SU-DHL-6 (cell line): ENCODE data around the gene CSPG4.

Experiments
- EZH2phosphoT487 ChIP-seq: fragments of 200-600 bp; sonication (generic), shearing (Covaris generic); conservative IDR thresholded peaks from 2 replicates; pipeline ENCODE4 v1.6.1; 2018; ENCODE audit warnings: mild to moderate bottlenecking, antibody characterized with exemption, low read length, moderate library complexity, mixed read lengths
- TF ChIP-seq, protein P1 (sequence below): fragments of 200-600 bp; sonication (generic); IDR thresholded peaks from one replicate; pipeline ENCODE4 v1.5.1; 2017; ENCODE audit warnings: antibody characterized with exemption, mild to moderate bottlenecking, low read length, moderate library complexity; ENCODE audit not compliant: insufficient read depth, poor library complexity, severe bottlenecking

DNA sequence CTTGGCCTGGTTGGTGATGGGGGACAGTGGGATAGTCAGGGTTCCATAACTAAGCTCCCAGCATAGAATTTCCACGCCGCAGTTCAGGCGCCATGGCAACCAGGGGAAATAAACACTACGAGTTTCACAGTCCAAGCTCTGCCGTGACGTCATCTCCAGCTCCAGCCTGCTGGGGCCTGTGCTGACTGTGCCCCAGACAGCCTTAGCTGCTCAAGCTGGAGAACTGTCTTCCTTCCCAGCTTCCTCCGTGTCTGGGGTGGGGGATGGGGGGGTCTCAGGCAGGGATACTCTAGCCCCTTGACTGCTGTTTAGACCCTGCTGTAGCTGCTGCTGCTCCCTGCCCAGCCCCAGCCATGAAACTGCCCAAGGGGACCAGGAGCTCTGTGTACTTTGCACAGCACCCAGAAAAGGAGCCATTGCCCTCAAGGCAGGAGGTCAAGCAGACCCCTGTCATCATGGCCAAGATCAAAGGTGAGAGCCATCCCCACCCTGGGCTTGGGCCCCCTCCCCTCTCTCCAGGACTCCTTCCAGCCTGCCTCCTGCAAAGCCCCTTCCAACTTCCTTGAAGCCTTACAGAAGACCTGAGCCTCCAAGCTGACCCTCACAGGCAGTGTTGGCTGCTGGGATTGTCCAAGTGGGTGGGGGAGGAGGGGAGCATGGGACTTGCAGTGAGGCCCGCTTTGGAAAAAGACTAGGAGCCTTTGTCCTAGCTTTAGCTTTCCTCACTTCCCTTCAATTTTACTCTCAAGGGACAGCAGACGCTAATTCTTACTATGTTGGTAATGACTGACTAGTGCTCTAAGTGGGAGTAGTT is 11.4 kb upstream of the CSPG4 start:
- TF ChIP-seq EZH2phosphoT487 = no peak
- TF ChIP-seq, protein P1, sequence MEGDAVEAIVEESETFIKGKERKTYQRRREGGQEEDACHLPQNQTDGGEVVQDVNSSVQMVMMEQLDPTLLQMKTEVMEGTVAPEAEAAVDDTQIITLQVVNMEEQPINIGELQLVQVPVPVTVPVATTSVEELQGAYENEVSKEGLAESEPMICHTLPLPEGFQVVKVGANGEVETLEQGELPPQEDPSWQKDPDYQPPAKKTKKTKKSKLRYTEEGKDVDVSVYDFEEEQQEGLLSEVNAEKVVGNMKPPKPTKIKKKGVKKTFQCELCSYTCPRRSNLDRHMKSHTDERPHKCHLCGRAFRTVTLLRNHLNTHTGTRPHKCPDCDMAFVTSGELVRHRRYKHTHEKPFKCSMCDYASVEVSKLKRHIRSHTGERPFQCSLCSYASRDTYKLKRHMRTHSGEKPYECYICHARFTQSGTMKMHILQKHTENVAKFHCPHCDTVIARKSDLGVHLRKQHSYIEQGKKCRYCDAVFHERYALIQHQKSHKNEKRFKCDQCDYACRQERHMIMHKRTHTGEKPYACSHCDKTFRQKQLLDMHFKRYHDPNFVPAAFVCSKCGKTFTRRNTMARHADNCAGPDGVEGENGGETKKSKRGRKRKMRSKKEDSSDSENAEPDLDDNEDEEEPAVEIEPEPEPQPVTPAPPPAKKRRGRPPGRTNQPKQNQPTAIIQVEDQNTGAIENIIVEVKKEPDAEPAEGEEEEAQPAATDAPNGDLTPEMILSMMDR = no peak
